GM12892 (cell line): ENCODE measurements around the gene EGFL7.

ENCODE experiments used
- DNase-seq: peaks from one replicate; pipeline ENCODE4 v3.0.0; 2011; ENCODE audit not compliant: insufficient read length
- FAIRE-seq: peaks from 2 replicates; lab custom pipeline; 2011; peaks lifted over from hg19 to GRCh38; lab: Jason Lieb, UNC
- POLR2A ChIP-seq: IDR thresholded peaks from 2 replicates; pipeline ENCODE4 v1.6.1; 2011; ENCODE audit warnings: low read depth, low read length, control low read depth
- POLR2AphosphoS5 ChIP-seq: IDR thresholded peaks from 2 replicates; pipeline ENCODE4 v1.6.1; 2011; ENCODE audit warnings: low read depth, low read length, control low read depth
- TAF1 ChIP-seq: IDR thresholded peaks from 2 replicates; pipeline ENCODE4 v1.6.1; 2011; ENCODE audit warnings: low read depth, mild to moderate bottlenecking, control low read depth, low read length, borderline replicate concordance

EGFL7 gene

GRCh38 chr9:136620441-136621018 lies 42.2 kb upstream of the EGFL7 start:
- TF ChIP-seq POLR2A (no peak), POLR2AphosphoS5 (no peak), TAF1 (no peak)
- DNase-seq (no peak), FAIRE-seq (no peak)

GRCh38 chr9:136621019-136621733 lies 41.5 kb upstream of the EGFL7 start:
- TF ChIP-seq POLR2AphosphoS5 (no peak), TAF1 (no peak), POLR2A (no peak)
- DNase-seq (no peak), FAIRE-seq (no peak)

- DNase-seq (no peak), FAIRE-seq (no peak)
- TF ChIP-seq TAF1 (no peak), POLR2AphosphoS5 (no peak), POLR2A (no peak)
Measured at GRCh38 chr9:136621734-136622093, 41.0 kb upstream of the EGFL7 start.

- DNase-seq = no peak
- no peak for FAIRE-seq
- TF ChIP-seq POLR2AphosphoS5 = no peak
- TF ChIP-seq POLR2A = no peak
- TF ChIP-seq TAF1 = no peak
Measured at GRCh38 chr9:136622538-136622948, 40.2 kb upstream of the EGFL7 start.

DNA sequence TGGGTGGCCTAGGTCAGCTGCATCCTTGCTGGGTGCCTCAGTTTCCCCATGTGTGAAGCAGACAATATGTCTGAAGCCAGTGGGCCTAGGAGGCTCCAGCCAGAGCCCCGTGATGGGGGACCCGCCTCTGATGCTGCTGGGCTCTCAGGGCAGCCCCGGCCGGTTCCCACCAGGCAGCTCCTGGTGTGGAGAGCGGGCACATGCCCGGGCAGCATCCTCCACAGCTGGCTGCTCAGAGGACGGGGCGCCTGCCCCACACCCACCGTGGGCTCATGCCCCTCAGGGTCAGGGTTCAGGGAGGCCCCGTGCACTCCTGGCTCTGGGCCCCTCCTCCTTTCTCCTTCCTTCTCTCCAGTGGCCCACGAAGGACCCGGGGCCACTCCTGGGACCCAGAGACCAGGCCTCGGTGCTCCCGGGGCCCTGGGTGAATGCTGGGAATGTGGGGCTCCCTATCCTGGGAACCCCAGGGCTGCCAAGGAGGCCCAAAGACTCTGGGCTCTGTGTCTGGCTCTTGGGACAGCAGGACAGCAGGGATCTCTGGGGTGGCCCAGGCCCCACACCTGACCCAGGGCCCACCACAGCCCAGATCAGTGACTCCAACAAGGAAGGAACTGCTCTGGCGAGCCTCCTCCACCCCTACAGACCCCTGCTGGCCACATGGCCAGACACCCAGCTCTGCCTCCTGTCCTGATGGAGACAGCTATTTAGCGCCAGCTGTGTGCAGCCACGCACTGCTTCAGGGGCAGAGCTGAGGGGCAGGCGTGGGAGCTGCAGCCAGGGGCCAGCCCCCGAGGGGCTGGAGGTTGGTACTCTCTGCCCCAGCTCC lies 39.5 kb upstream of the EGFL7 start:
- DNase-seq (no peak), FAIRE-seq (no peak)
- no peak for TF ChIP-seq POLR2AphosphoS5
- TF ChIP-seq TAF1 = no peak

GRCh38 chr9:136623842-136624183 lies 38.9 kb upstream of the EGFL7 start:
- DNase-seq (no peak), FAIRE-seq (no peak)
- TF ChIP-seq POLR2AphosphoS5 = no peak
- TF ChIP-seq POLR2A = no peak
- no peak for TF ChIP-seq TAF1

DNA sequence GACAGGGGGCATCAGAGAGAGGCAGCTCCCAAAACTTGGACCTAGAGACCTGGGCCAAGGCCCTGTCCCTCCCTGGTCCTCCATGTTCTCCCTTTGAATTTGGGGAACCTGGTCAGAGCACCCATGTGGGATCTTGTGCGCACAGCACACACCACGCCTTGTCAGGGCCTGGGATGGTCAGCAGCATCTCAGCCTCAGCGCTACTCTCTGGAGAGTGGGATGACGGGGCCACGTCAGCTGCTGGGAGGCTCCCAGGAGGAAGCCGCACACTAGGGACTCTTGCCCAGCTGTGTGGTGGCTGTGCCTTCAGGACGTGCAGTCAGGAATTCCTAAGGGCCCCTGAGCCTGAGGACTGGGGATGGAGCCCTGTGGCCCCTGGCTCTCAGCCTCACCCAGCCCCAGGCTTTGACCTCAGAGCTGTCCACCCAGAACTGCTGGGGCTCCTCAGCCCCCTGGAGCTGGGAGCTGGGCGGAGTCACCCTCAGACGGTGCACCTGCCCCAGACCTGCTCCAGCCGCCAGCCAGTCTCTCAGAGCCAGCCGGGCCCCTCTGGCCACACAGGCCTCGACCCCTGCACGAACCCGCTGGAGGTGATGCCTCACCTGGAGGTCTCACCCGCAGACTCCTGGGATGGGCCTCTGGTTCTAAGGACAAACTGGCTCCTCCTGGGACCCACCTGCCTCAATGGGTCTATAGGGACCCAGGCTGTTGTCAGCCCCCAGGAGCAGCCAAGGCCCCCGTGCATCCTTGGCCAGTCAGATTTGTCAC lies 38.3 kb upstream of the EGFL7 start:
- TF ChIP-seq POLR2A (no peak), TAF1 (no peak), POLR2AphosphoS5 (no peak)
- DNase-seq (no peak), FAIRE-seq (no peak)

DNA sequence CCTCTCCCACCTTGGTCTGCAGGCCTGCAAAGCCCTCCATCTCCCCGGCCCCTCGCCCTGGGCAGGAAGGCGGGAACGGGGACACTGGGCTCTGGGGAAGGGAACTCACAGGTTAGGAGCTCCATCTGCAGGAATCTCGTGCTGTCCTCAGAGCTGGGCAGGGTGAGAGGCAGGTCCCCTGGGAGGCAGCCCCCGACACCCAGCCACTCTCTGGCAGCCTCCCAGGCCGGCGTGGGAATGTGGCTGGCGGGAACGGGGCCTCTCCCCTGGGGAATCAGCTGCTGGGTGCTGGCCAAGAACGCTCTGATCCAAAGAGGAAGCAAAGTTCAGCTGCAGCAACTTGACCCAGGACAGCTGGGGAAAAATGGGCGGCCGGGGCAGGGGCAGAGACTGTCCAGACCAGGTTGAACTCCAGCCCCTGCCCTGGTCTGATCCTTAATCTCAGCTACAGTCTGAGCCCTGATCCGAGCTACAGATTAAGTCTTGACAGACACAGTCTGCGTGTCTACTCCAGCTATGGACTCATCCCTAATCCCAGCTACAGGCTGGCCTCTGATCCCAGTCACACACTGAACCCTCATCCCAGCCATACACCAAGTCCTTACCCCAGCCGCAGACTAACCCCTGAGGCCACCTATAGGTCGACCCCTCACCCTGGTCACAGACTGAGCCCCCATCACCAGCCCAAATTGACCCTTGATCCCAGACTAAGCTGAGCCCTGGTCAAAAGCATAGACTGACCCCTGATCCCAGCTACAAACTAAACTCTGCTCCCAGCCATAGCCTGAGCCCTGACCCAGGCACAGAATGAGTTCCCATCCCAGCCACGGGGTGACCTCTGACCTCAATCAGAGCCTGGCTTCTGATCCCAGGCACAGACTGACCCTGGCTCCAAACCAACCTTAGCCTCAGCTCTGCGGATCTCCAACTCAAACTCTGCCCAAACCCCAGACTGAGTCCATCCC lies 37.3 kb upstream of the EGFL7 start:
- TF ChIP-seq POLR2A (no peak), TAF1 (no peak), POLR2AphosphoS5 (no peak)
- FAIRE-seq = no peak
- no peak for DNase-seq

DNA sequence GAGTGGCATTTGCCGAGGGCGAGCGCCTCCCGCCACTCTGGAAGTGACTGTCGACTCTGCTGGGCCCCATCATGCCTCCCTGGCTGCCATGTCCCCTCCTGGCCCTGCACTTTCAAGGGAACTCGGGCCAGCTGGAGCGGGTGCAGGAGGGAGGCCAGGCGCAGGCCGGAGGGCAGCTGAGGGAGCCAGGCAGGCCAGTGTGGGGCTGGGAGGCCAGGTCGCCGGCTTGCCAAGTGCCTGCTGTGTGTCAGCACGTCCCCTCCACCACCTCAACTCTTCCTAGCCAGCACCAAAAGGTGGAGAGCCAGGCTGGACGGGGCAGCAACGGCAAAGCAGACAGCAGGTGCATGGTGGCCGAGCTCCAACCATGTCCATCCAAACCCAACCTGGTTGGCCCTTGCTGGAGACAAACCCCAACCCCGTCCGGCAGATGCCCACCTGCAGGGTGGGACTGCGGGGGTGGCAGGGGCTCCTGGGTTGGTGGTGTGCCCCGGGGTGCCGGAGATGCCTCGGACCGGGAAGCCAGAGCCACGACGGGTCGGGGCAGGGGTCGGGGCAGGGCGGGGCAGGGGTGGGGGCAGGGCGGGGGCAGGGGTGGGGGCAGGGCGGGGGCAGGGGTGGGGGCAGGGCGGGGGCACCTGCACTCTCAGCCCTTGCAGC lies 36.5 kb upstream of the EGFL7 start:
- DNase-seq (no peak), FAIRE-seq (no peak)
- no peak for TF ChIP-seq TAF1
- TF ChIP-seq POLR2AphosphoS5 = no peak
- TF ChIP-seq POLR2A = no peak

GRCh38 chr9:136626740-136627642 lies 35.7 kb upstream of the EGFL7 start:
- FAIRE-seq = no peak

More at GRCh38 chr9:136626740-136627642, 35.7 kb upstream of the EGFL7 start:
- no peak for DNase-seq
- no peak for TF ChIP-seq POLR2AphosphoS5
- TF ChIP-seq POLR2A = no peak
- no peak for TF ChIP-seq TAF1
